Caco-2 (cell line): ENCODE results near the gene P2RX1. TPM values are rescaled to one million over a fixed set of nuclear protein-coding genes. Genes with fewer than 3 reads are reported as not detected.
A peak's percentile ranks its signal among the peaks of the same experiment; 100 is the strongest.

Source experiments
- BruUV-seq: library from RNA; stranded (reverse); fragments of 400-500 nt; replicated peaks from 2 replicates; lab custom pipeline; 2021; lab: Mats Ljungman, UMichigan
- CTCF ChIA-PET: fragments of 300-600 bp; sonication (Branson Sonifier 250); formaldehyde crosslinking; loops from one replicate; lab custom pipeline; 2022; ENCODE audit warnings: antibody characterized with exemption; lab: Charles Lee
- POLR2A ChIA-PET: fragments of 300-600 bp; sonication (Branson Sonifier 250); formaldehyde crosslinking; loops from one replicate; lab custom pipeline; 2022; ENCODE audit warnings: antibody characterized with exemption; lab: Charles Lee
- DNase-seq, 2 experiments: peaks; one replicate each; pipeline versions ENCODE4 v3.0.0 to v3.0.0-alpha.2; 2020 to 2022
- H3K27me3 ChIP-seq: replicated peaks from 2 replicates; pipeline ENCODE4 v1.6.0; 2011; ENCODE audit warnings: low read length; ENCODE audit not compliant: control insufficient read depth, insufficient read depth
- H3K36me3 ChIP-seq: 2 replicates; pipeline ENCODE4 v1.5.1; 2011; ENCODE audit warnings: low read length; ENCODE audit not compliant: control insufficient read depth, insufficient read depth
- H3K4me1 ChIP-seq: fragments of 250-450 bp; sonication (Bioruptor Pico); 2 replicates; pipeline ENCODE4 v1.5.1; 2020; ENCODE audit warnings: mild to moderate bottlenecking
- H3K4me3 ChIP-seq: 2 replicates; pipeline ENCODE4 v1.5.1; 2011; ENCODE audit warnings: low read depth, mild to moderate bottlenecking, control low read depth, low read length
- H3K9me3 ChIP-seq: fragments of 250-450 bp; sonication (Bioruptor Pico); 2 replicates; pipeline ENCODE4 v1.5.1; 2020; ENCODE audit warnings: mild to moderate bottlenecking, moderate library complexity
- H3K27ac Mint-ChIP-seq: one replicate; pipeline ENCODE4 v1.8.0; 2022; ENCODE audit warnings: mixed read lengths; ENCODE audit not compliant: unreplicated experiment
- H3K27me3 Mint-ChIP-seq: one replicate; pipeline ENCODE4 v1.8.0; 2022; ENCODE audit warnings: mixed read lengths; ENCODE audit not compliant: insufficient read depth, unreplicated experiment
- H3K36me3 Mint-ChIP-seq: one replicate; pipeline ENCODE4 v1.8.0; 2022; ENCODE audit warnings: mild to moderate bottlenecking, mixed read lengths; ENCODE audit not compliant: insufficient read depth, unreplicated experiment
- H3K4me1 Mint-ChIP-seq: one replicate; pipeline ENCODE4 v1.8.0; 2022; ENCODE audit warnings: low read depth, mixed read lengths; ENCODE audit not compliant: unreplicated experiment
- H3K4me3 Mint-ChIP-seq: one replicate; pipeline ENCODE4 v1.8.0; 2022; ENCODE audit warnings: mild to moderate bottlenecking, moderate library complexity, mixed read lengths; ENCODE audit not compliant: unreplicated experiment
- H3K9me3 Mint-ChIP-seq: one replicate; pipeline ENCODE4 v1.8.0; 2022; ENCODE audit warnings: mixed read lengths; ENCODE audit not compliant: unreplicated experiment
- intact Hi-C: fragments of 100-400 bp; cut with micrococcal nuclease; formaldehyde crosslinking; loops from one replicate; pipeline ENCODE4 v1.10.0; 2022; ENCODE audit not compliant: unreplicated experiment
- total RNA-seq: library from RNA; stranded (reverse); gene quantifications from 2 replicates; pipeline ENCODE4 v1.2.3, GENCODE V29; 2022
- TF ChIP-seq, protein P1 (sequence below), 2 experiments: fragments of 200-600 bp in 1 of 2; IDR thresholded peaks; 1 replicate in 1 of 2; 2 replicates in 1 of 2; pipeline versions ENCODE4 v1.5.1 to v1.8.0; 2011 to 2022; ENCODE audit warnings: antibody characterized with exemption in 1 of 2, control low read depth in 1 of 2, inconsistent platforms in 1 of 2, low read depth in 1 of 2, low read length in 1 of 2, mild to moderate bottlenecking in 1 of 2, moderate library complexity in 1 of 2; ENCODE audit not compliant: insufficient read depth in 1 of 2, severe bottlenecking in 1 of 2, unreplicated experiment in 1 of 2

The P2RX1 gene
- total RNA-seq, 1 experiment from 2014 or later = 0.23 TPM

DNA sequence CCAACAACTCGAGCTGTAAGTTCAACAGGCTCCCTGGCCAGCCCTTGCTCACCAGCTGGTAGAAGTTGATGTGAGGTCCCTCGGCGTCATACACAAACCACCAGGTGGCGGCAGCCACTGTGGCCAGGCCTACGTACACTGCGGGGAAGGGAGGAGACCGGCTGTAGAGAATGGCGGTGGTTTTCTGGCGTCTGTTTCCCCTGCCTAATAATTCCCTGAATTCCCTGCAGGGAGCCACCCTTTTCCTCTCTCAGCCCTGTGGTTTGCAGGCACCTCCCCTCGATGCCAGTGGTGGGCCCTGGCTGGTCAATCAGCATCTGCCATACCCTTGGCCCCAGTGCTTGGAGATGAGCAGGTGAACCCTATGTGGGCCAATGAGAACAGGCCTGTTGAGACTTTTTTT, 18.9 kb upstream of the P2RX1 start:
- Mint-ChIP-seq H3K4me1 (no peaks in the 10 kb centered on the region), H3K27me3 (no peaks in the 10 kb centered on the region), H3K4me3 (no peak overlapping the region), H3K27ac (no peak overlapping the region), H3K9me3 (no peaks in the 10 kb centered on the region), H3K36me3 (no peaks in the 10 kb centered on the region)
- DNase-seq = peak; percentile 67 to 68
- CTCF ChIA-PET = interaction anchor here (1.2 to 1.5 kb wide), 2 partner anchors 30 to 69 kb away, joined by 5 to 7 read pairs; no protein-coding TSS in a partner anchor
- Histone ChIP-seq H3K27me3 (no peaks in the 10 kb centered on the region), H3K4me3 (no peak overlapping the region), H3K9me3 (no peaks in the 10 kb centered on the region), H3K36me3 (no peaks in the 10 kb centered on the region), H3K4me1 (no peaks in the 10 kb centered on the region)
- no TSS peak for BruUV-seq
- intact Hi-C loops = loop anchor here (1.0 kb wide), 1 partner anchor 69 kb away; no protein-coding TSS in a partner anchor
- TF ChIP-seq, protein P1, sequence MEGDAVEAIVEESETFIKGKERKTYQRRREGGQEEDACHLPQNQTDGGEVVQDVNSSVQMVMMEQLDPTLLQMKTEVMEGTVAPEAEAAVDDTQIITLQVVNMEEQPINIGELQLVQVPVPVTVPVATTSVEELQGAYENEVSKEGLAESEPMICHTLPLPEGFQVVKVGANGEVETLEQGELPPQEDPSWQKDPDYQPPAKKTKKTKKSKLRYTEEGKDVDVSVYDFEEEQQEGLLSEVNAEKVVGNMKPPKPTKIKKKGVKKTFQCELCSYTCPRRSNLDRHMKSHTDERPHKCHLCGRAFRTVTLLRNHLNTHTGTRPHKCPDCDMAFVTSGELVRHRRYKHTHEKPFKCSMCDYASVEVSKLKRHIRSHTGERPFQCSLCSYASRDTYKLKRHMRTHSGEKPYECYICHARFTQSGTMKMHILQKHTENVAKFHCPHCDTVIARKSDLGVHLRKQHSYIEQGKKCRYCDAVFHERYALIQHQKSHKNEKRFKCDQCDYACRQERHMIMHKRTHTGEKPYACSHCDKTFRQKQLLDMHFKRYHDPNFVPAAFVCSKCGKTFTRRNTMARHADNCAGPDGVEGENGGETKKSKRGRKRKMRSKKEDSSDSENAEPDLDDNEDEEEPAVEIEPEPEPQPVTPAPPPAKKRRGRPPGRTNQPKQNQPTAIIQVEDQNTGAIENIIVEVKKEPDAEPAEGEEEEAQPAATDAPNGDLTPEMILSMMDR (IDR thresholded peaks at IDR 0.05; ENCODE audit: insufficient read depth in 1 of 2, low read depth in 1 of 2, low read length in 1 of 2, severe bottlenecking in 1 of 2, unreplicated experiment in 1 of 2) = peak; percentile 31 to 66
- POLR2A ChIA-PET = no interaction called here

DNA sequence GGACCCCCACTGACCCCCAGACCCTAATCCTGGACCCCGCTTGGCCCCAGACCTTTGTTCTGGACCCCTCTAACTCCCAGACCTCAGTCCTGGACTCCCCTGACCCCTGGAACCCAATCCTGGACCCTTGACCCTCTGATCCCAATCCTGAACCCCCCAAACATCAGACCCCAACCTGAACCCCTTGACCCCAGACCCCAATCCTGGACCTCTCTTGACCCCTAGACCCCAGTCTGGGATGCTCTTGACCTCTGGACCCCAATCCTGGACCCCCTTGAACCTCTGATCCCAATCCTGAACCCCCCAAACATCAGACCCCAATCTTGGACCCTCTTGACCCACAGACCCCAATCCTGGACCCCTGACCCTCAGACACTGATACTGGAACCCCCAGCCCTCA, 13.5 kb upstream of the P2RX1 start:
- H3K27ac Mint-ChIP-seq = no peak overlapping the region
- intact Hi-C loops = no loop called here
- Histone ChIP-seq H3K4me3 (no peak overlapping the region), H3K4me1 (peaks cover 12% of the 10 kb centered on the region; the same call in 1 of the 2 replicates), H3K9me3 (no peaks in the 10 kb centered on the region), H3K27me3 (no peaks in the 10 kb centered on the region), H3K36me3 (no peaks in the 10 kb centered on the region)
- ChIA-PET POLR2A (no interaction called here), CTCF (no interaction called here)
- DNase-seq = no peak
- H3K9me3 Mint-ChIP-seq = no peaks in the 10 kb centered on the region
- no peaks in the 10 kb centered on the region for H3K36me3 Mint-ChIP-seq
- TF ChIP-seq, protein P1 (IDR thresholded peaks at IDR 0.05; ENCODE audit: insufficient read depth in 1 of 2, low read depth in 1 of 2, low read length in 1 of 2, severe bottlenecking in 1 of 2, unreplicated experiment in 1 of 2) = no peak
- no TSS peak for BruUV-seq
- no peak overlapping the region for H3K4me3 Mint-ChIP-seq
- H3K4me1 Mint-ChIP-seq = no peaks in the 10 kb centered on the region
- no peaks in the 10 kb centered on the region for H3K27me3 Mint-ChIP-seq

DNA sequence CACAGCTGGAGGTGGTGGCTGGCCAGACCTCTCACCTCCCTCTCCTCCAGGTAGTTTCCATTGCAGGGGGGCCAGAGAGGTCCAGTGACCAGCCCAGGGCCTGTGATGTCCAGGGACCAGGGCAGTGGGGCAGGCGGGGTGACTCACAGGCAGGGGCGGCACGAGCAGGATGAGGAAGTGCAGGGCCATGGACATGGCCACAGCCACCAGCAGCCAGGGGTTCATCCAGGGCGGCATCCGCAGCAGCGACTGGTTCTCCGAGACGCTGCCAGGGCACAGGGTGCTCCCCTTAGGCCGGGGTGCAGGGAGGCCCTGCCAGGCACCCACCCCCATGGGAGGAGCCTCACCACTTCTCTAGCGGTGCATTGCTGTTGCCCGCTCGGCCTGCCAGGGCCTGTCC, 12.9 kb upstream of the P2RX1 start:
- H3K27ac Mint-ChIP-seq = no peak overlapping the region
- POLR2A ChIA-PET = no interaction called here
- intact Hi-C loops = no loop called here

More for the DNA sequence above, 12.9 kb upstream of the P2RX1 start:
- Mint-ChIP-seq H3K36me3 (no peaks in the 10 kb centered on the region), H3K4me1 (no peaks in the 10 kb centered on the region), H3K27me3 (no peaks in the 10 kb centered on the region), H3K4me3 (no peak overlapping the region), H3K9me3 (no peaks in the 10 kb centered on the region)
- no peak overlapping the region for H3K4me3 ChIP-seq
- CTCF ChIA-PET = no interaction called here
- DNase-seq = no peak
- no peaks in the 10 kb centered on the region for H3K36me3 ChIP-seq
- H3K4me1 ChIP-seq = peaks cover 12% of the 10 kb centered on the region; the same call in 1 of the 2 replicates
- no peaks in the 10 kb centered on the region for H3K27me3 ChIP-seq
- no TSS peak for BruUV-seq
- H3K9me3 ChIP-seq = no peaks in the 10 kb centered on the region
- TF ChIP-seq, protein P1 (IDR thresholded peaks at IDR 0.05; ENCODE audit: insufficient read depth in 1 of 2, low read depth in 1 of 2, low read length in 1 of 2, severe bottlenecking in 1 of 2, unreplicated experiment in 1 of 2) = no peak
